Measurements from ENCODE around the gene BLOC1S3. TPM values are rescaled to one million over a fixed set of nuclear protein-coding genes. Genes with fewer than 3 reads are reported as not detected.

BLOC1S3 gene
- total RNA-seq, 4 donors from 2014 or later: 9.1 to 15.4 (median 11.9) TPM

DNA sequence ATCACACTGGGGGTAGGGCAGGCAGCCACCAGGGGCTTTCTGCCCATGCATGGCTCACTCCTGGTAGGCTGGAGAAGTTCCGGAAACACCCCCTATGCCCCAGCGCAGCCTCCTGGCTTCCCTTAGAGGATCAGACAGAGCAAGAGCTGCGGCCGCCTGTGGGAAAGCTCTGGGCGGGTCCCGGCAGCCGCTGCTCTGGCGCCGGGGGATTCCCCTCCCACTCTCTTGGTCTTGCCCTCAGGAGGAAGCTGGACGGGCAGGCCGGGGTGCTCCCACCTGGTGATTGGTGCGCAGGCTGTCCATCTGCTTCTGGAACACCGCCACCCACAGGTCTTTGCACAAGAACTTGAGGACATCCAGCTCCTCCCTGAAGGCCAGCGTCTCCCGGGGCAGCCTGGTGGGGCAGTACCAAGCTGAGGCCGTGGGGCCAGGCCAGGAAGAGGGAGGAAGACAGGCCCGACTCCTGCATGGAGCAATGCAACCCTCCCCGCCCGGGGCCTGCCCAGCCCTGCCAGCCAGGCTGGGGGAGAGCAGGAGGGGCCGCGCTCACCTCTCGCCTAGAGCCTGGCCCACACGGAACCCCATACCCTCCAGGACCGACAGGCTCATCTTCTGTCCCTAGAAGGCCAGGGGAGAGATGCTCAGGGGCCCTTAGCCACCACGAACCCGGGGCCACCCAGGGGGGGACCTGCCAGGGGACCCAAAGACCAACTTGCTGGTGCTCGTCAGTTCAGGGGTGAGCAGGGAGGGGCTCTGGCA, 13.8 kb upstream of the BLOC1S3 start:
- H3K27ac ChIP-seq: no peak overlapping the region
- no peaks in the 10 kb centered on the region for H3K36me3 ChIP-seq
- TF ChIP-seq POLR2A (IDR thresholded peaks at IDR 0.05): no peak
- TF ChIP-seq, protein P1, sequence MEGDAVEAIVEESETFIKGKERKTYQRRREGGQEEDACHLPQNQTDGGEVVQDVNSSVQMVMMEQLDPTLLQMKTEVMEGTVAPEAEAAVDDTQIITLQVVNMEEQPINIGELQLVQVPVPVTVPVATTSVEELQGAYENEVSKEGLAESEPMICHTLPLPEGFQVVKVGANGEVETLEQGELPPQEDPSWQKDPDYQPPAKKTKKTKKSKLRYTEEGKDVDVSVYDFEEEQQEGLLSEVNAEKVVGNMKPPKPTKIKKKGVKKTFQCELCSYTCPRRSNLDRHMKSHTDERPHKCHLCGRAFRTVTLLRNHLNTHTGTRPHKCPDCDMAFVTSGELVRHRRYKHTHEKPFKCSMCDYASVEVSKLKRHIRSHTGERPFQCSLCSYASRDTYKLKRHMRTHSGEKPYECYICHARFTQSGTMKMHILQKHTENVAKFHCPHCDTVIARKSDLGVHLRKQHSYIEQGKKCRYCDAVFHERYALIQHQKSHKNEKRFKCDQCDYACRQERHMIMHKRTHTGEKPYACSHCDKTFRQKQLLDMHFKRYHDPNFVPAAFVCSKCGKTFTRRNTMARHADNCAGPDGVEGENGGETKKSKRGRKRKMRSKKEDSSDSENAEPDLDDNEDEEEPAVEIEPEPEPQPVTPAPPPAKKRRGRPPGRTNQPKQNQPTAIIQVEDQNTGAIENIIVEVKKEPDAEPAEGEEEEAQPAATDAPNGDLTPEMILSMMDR (IDR thresholded peaks at IDR 0.05): no peak
- 42% methylated on average over 12 of the region's 27 CpGs; no CpG with 5 or more reads in 1 of the 2 donors for WGBS, 2 donors
- H3K27me3 ChIP-seq: no peaks in the 10 kb centered on the region
- no peaks in the 10 kb centered on the region for H3K9me3 ChIP-seq
- H3K4me1 ChIP-seq: peaks cover 0 to 15% of the 10 kb centered on the region in 2 donors
- DNase-seq: peak; percentile 87 to 90
- no peak overlapping the region for H3K4me3 ChIP-seq (replicated peaks in 1 of 3)
- intact Hi-C loops (cut with DNase I): no loop called here

GRCh38 chr19:45166723-45167252, 11.8 kb upstream of the BLOC1S3 start:
- no peak for DNase-seq
- Histone ChIP-seq H3K9me3 (no peaks in the 10 kb centered on the region), H3K27me3 (no peaks in the 10 kb centered on the region), H3K36me3 (no peaks in the 10 kb centered on the region), H3K4me3 (replicated peaks in 1 of 3) (no peak overlapping the region), H3K27ac (no peak overlapping the region), H3K4me1 (peaks cover 0 to 8% of the 10 kb centered on the region in 2 donors)
- WGBS, 2 donors: 67 to 74% methylated on average over 13 to 14 of the region's 14 CpGs
- no peak for TF ChIP-seq POLR2A (IDR thresholded peaks at IDR 0.05)
- TF ChIP-seq, protein P1 (IDR thresholded peaks at IDR 0.05): no peak
- intact Hi-C loops (cut with DNase I): no loop called here

GRCh38 chr19:45168767-45169351, 9.7 kb upstream of the BLOC1S3 start:
- Histone ChIP-seq H3K4me3 (replicated peaks in 1 of 3) (no peak overlapping the region), H3K4me1 (peaks cover 0 to 15% of the 10 kb centered on the region in 2 donors), H3K27me3 (no peaks in the 10 kb centered on the region), H3K36me3 (no peaks in the 10 kb centered on the region), H3K9me3 (no peaks in the 10 kb centered on the region), H3K27ac (no peak overlapping the region)
- WGBS, 2 donors: 89% methylated on average over 13 to 14 of the region's 16 CpGs
- no peak for DNase-seq
- intact Hi-C loops (cut with DNase I): no loop called here
- TF ChIP-seq, protein P1 (IDR thresholded peaks at IDR 0.05): no peak
- TF ChIP-seq POLR2A (IDR thresholded peaks at IDR 0.05): no peak

DNA sequence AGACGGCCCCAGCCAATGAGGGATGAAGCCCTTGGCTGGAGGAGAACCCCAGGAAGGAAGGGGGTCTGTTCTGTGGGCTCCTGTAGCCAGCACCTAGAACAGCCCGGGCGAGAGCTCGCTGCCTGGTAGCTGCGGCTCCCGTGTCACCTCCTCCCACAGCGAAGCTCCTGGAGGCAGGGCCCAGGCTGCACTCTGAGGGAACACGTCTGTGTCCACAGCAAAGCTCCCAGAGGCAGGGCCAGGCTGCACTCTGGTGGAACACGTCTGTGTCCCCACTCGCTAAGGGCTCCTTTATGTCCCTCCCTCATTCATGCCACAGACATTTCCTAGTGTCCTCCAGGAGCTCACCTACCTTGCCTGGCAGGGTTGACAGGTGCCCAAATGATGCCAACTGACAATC, 9.0 kb upstream of the BLOC1S3 start:
- Histone ChIP-seq H3K36me3 (no peaks in the 10 kb centered on the region), H3K4me1 (peaks cover 0 to 11% of the 10 kb centered on the region in 2 donors), H3K27me3 (no peaks in the 10 kb centered on the region), H3K27ac (no peak overlapping the region), H3K4me3 (replicated peaks in 1 of 3) (no peak overlapping the region), H3K9me3 (no peaks in the 10 kb centered on the region)
- 69 to 83% methylated on average over 3 to 5 of the region's 10 CpGs for WGBS, 2 donors
- no peak for DNase-seq
- TF ChIP-seq, protein P1 (IDR thresholded peaks at IDR 0.05): no peak
- no peak for TF ChIP-seq POLR2A (IDR thresholded peaks at IDR 0.05)
- intact Hi-C loops (cut with DNase I): no loop called here

Measured in thyroid gland (tissue), 4 donors.